Measurements from ENCODE around the gene AHNAK2.

DNA sequence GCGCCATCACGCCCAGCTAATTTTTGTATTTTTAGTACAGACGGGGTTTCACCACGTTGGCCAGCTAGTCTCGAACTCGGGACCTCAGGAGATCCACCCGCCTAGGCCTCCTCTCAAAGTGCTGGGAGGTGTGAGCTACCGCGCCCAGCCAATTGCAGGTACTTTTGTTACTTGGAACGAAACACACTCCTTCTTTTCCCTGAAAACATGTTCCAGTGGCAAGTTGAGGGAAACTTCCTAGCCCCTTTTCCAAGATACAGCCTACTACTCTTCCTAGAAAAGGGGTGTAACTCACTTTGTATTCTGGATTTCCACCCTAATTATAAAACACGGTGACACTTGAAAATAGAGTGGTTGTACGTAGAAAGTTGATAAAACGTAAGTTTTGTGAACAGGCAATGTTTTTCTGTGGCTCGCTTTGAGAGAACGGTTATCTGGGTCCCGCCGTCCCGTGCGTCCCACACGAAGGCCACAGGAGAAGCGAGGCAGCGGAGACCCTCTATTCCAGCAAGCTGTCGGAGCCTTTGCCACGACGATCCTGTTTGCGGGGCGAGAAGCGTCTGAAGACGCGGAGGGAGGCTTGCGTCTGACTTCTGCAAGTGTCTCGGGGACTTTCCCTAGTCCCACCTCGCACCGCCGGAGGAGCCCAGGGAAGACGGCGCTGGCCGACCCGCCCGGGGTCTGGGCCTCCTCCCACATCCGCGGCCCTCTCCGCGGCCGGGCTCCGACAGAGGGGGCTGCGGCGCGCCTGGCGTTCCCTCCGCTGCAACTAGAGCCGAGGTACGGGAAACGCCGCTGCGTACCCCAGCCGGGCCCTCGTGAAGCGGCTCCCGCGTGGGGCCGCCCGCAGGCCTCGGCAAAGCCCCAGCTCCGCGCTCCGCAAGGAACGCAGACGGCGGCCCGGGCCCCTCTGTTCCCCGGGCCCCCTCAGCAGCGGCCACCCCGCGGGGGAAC, 42.0 kb upstream of the AHNAK2 start:
- TF ChIP-seq, protein P1, sequence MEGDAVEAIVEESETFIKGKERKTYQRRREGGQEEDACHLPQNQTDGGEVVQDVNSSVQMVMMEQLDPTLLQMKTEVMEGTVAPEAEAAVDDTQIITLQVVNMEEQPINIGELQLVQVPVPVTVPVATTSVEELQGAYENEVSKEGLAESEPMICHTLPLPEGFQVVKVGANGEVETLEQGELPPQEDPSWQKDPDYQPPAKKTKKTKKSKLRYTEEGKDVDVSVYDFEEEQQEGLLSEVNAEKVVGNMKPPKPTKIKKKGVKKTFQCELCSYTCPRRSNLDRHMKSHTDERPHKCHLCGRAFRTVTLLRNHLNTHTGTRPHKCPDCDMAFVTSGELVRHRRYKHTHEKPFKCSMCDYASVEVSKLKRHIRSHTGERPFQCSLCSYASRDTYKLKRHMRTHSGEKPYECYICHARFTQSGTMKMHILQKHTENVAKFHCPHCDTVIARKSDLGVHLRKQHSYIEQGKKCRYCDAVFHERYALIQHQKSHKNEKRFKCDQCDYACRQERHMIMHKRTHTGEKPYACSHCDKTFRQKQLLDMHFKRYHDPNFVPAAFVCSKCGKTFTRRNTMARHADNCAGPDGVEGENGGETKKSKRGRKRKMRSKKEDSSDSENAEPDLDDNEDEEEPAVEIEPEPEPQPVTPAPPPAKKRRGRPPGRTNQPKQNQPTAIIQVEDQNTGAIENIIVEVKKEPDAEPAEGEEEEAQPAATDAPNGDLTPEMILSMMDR (IDR thresholded peaks at IDR 0.05) = no peak
- no peak for TF ChIP-seq EZH2 (IDR thresholded peaks at IDR 0.05; ENCODE audit: borderline replicate concordance, insufficient read depth, low read depth, low read length, poor library complexity, severe bottlenecking)
